Fibroblast of lung (primary cell): ENCODE measurements around the gene SNX5. TPM values are rescaled to one million over a fixed set of nuclear protein-coding genes. Genes with fewer than 3 reads are reported as not detected.

Experiments
- DNase-seq, 2 donors: peaks; one replicate each; pipeline versions ENCODE4 v3.0.0 to v3.0.0-alpha.2; 2010; ENCODE audit warnings: low read depth in 2 of 2
- H2AFZ ChIP-seq: 2 replicates; pipeline ENCODE4 v1.5.1; 2012; ENCODE audit warnings: low read length, control low read depth, inconsistent platforms
- H3K27ac ChIP-seq: 2 replicates; pipeline ENCODE4 v1.5.1; 2011; ENCODE audit warnings: low read length, control low read depth; ENCODE audit not compliant: insufficient read depth
- H3K27me3 ChIP-seq: 2 replicates; pipeline ENCODE4 v1.5.1; 2011; ENCODE audit warnings: mild to moderate bottlenecking, low read length; ENCODE audit not compliant: control insufficient read depth, insufficient read depth
- H3K36me3 ChIP-seq: 2 replicates; pipeline ENCODE4 v1.5.1; 2011; ENCODE audit warnings: low read length; ENCODE audit not compliant: control insufficient read depth, insufficient read depth
- H3K4me1 ChIP-seq: 2 replicates; pipeline ENCODE4 v1.5.1; 2011; ENCODE audit warnings: low read length; ENCODE audit not compliant: control insufficient read depth, insufficient read depth; ENCODE audit errors: extremely low read depth
- H3K4me2 ChIP-seq: 2 replicates; pipeline ENCODE4 v1.5.1; 2011; ENCODE audit warnings: low read length, control low read depth; ENCODE audit not compliant: insufficient read depth; ENCODE audit errors: extremely low read depth
- H3K4me3 ChIP-seq, 4 experiments: fragments of 200-600 bp in 1 of 4; sonication (generic) in 1 of 4; replicated peaks in 1 of 4; 2 replicates each; pipeline ENCODE4 v1.5.1; 2011 to 2016; ENCODE audit warnings: low read length in 4 of 4, low read depth in 3 of 4, mild to moderate bottlenecking in 3 of 4, control low read depth in 2 of 4, inconsistent platforms in 1 of 4, mixed read lengths in 1 of 4; ENCODE audit not compliant: insufficient read depth in 1 of 4; ENCODE audit errors: control extremely low read depth in 1 of 4
- H3K79me2 ChIP-seq: 2 replicates; pipeline ENCODE4 v1.5.1; 2012; ENCODE audit warnings: mild to moderate bottlenecking, low read length, inconsistent platforms; ENCODE audit not compliant: control insufficient read depth, insufficient read depth
- H3K9ac ChIP-seq: 2 replicates; pipeline ENCODE4 v1.5.1; 2011; ENCODE audit warnings: mild to moderate bottlenecking, low read length, control low read depth; ENCODE audit not compliant: insufficient read depth
- H3K9me3 ChIP-seq: 2 replicates; pipeline ENCODE4 v1.5.1; 2012; ENCODE audit warnings: low read depth, low read length; ENCODE audit not compliant: control insufficient read depth, insufficient read depth
- H4K20me1 ChIP-seq: 2 replicates; pipeline ENCODE4 v1.5.1; 2011; ENCODE audit warnings: low read length; ENCODE audit not compliant: control insufficient read depth, insufficient read depth; ENCODE audit errors: extremely low read depth
- EZH2 ChIP-seq: IDR thresholded peaks from 2 replicates; pipeline ENCODE4 v1.5.1; 2012; ENCODE audit warnings: low read length, control low read depth, mild to moderate bottlenecking; ENCODE audit errors: missing control alignments
- polyA plus RNA-seq, 2 donors: library from polyadenylated mRNA; depleted of rRNA in 1 of 2; stranded (reverse) in 1 of 2; unstranded in 1 of 2; fragments of >200 nt; gene quantifications; 2 replicates each; pipeline ENCODE4 v1.2.1, GENCODE V29; 2011 to 2012; ENCODE audit warnings: missing spikeins in 1 of 2
- total RNA-seq: library from RNA; depleted of rRNA; stranded (reverse); fragments of >200 nt; gene quantifications from 2 replicates; pipeline ENCODE4 v1.2.1, GENCODE V29; 2014
- TF ChIP-seq, protein P1 (sequence below), 2 donors: IDR thresholded peaks in 1 of 2; conservative IDR thresholded peaks in 1 of 2; 1 replicate in 1 of 2; 2 replicates in 1 of 2; pipeline ENCODE4 v1.5.1; 2011 to 2012; ENCODE audit warnings: low read length in 2 of 2, control low read depth in 1 of 2, inconsistent platforms in 1 of 2, low read depth in 1 of 2, mild to moderate bottlenecking in 1 of 2

SNX5 gene
- total and polyA plus RNA-seq, 2 donors (not counting 1 experiment from before 2014, with no cell fraction given): 73.5 to 127 TPM

DNA sequence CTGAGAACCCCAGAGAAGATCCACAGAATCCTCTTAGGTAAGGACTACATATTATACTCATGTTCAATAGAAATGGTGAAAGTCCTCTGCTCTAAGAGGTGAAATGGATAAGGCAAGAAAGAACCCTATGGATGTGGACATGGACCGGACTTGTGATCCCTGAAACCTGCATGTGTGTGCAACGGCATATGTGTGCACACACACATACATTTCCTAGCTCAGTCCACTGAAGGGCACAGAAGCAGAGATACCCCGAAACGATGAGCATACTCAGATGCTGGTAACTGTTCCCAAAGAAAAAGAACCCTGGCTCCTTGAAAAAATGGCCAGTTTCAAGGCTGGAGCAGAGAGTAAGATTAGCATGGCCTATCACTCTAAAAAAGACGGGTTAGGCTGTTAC is 22.6 kb downstream of the SNX5 start:
- TF ChIP-seq EZH2: no peak
- TF ChIP-seq, protein P1, sequence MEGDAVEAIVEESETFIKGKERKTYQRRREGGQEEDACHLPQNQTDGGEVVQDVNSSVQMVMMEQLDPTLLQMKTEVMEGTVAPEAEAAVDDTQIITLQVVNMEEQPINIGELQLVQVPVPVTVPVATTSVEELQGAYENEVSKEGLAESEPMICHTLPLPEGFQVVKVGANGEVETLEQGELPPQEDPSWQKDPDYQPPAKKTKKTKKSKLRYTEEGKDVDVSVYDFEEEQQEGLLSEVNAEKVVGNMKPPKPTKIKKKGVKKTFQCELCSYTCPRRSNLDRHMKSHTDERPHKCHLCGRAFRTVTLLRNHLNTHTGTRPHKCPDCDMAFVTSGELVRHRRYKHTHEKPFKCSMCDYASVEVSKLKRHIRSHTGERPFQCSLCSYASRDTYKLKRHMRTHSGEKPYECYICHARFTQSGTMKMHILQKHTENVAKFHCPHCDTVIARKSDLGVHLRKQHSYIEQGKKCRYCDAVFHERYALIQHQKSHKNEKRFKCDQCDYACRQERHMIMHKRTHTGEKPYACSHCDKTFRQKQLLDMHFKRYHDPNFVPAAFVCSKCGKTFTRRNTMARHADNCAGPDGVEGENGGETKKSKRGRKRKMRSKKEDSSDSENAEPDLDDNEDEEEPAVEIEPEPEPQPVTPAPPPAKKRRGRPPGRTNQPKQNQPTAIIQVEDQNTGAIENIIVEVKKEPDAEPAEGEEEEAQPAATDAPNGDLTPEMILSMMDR (conservative IDR thresholded peaks at IDR 0.05 in 1 of 2, IDR thresholded peaks at IDR 0.05 in 1 of 2; ENCODE audit: low read depth in 1 of 2, low read length in 2 of 2): no peak
- Histone ChIP-seq H3K9me3 (no peaks in the 10 kb centered on the region), H3K36me3 (peaks cover 41% of the 10 kb centered on the region), H3K27ac (no peak overlapping the region), H3K4me1 (no peaks in the 10 kb centered on the region), H3K4me3 (no peak overlapping the region), H3K27me3 (no peaks in the 10 kb centered on the region), H4K20me1 (no peaks in the 10 kb centered on the region), H3K4me2 (no peak overlapping the region), H2AFZ (no peak overlapping the region), H3K9ac (no peak overlapping the region), H3K79me2 (peaks cover 6% of the 10 kb centered on the region)
- no peak for DNase-seq

DNA sequence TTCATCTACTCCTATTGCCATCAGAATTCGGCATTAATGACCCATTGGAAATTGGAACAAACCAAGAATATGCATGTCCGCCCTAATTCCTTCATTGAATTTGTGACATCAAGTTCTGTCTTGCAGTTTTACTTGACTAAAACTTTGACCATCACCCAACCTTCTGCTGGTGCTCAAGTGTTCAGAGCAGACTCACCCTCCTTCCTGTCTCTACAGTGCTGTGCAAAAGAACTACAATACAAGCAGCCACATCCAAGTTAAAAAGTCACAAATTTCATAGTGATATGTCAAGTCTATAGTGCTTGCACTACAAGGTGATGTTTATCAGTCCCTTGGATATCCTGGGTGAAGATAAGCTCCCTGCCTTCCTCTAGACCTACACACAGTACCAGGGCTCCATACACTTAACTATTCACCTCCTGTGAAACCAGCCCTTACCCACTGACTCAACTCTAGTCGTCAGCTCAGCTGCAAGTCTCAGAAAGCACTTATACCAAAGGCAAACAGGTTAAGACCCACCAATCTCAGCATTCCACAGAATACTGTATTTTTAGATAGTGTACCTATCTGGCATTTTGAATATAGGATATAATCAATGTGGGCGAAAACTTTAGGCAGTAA is 23.6 kb downstream of the SNX5 start:
- Histone ChIP-seq H2AFZ (no peak overlapping the region), H3K27ac (no peak overlapping the region), H3K79me2 (peaks cover 2% of the 10 kb centered on the region), H3K36me3 (peaks cover 37% of the 10 kb centered on the region), H3K4me1 (no peaks in the 10 kb centered on the region), H3K4me3 (no peak overlapping the region), H3K27me3 (no peaks in the 10 kb centered on the region), H3K9me3 (no peaks in the 10 kb centered on the region), H4K20me1 (no peaks in the 10 kb centered on the region), H3K9ac (no peak overlapping the region), H3K4me2 (no peak overlapping the region)
- DNase-seq: no peak
- no peak for TF ChIP-seq EZH2
- TF ChIP-seq, protein P1 (conservative IDR thresholded peaks at IDR 0.05 in 1 of 2, IDR thresholded peaks at IDR 0.05 in 1 of 2; ENCODE audit: low read depth in 1 of 2, low read length in 2 of 2): no peak

DNA sequence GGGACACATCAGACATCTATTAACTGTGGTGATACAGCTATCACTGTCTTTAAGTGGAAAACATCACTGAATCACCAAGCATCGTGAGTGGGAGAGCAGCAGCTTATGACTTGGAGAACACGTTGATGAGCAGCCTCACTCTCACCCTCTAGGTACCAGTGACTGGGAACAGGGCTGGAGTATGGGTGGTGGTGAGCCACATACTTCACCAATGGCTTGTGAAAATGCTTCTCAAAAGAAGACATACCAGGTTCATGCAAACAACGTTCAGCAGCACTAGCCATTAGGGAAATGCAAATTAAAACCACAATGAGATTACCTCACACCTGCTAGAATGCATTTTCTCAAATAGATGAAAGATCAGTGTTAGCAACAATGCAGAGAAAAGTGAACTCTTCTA is 25.3 kb downstream of the SNX5 start:
- no peak overlapping the region for H3K4me2 ChIP-seq
- peaks cover 2% of the 10 kb centered on the region for H3K4me1 ChIP-seq
- no peak overlapping the region for H3K4me3 ChIP-seq
- peaks cover 33% of the 10 kb centered on the region for H3K36me3 ChIP-seq
- no peaks in the 10 kb centered on the region for H3K9me3 ChIP-seq
- H3K27me3 ChIP-seq: no peaks in the 10 kb centered on the region
- no peak overlapping the region for H3K9ac ChIP-seq
- no peak overlapping the region for H3K27ac ChIP-seq
- H4K20me1 ChIP-seq: no peaks in the 10 kb centered on the region
- H2AFZ ChIP-seq: no peak overlapping the region
- no peak for DNase-seq
- TF ChIP-seq EZH2: no peak
- TF ChIP-seq, protein P1 (conservative IDR thresholded peaks at IDR 0.05 in 1 of 2, IDR thresholded peaks at IDR 0.05 in 1 of 2; ENCODE audit: low read depth in 1 of 2, low read length in 2 of 2): no peak
- H3K79me2 ChIP-seq: no peaks in the 10 kb centered on the region
